ENCODE data around the gene ACBD6. TPM values are rescaled to one million over a fixed set of nuclear protein-coding genes. Genes with fewer than 3 reads are reported as not detected.

Gene ACBD6
- total and polyA plus RNA-seq, 2 experiments from 2014 or later = 75.7 to 88.8 TPM

GRCh38 chr1:180533266-180533987 is 31.1 kb upstream of the ACBD6 start:
- H3K4me1 ChIP-seq (ENCODE audit: insufficient read depth) = 0 out of 2 replicates have a peak, but pooled peaks cover 5% of the 10 kb centered on the region
- no peaks in the 10 kb centered on the region for H3K9me3 Mint-ChIP-seq
- no peak overlapping the region for H3K27ac ChIP-seq (ENCODE audit: low read depth)
- no peaks in the 10 kb centered on the region for H3K27me3 ChIP-seq (ENCODE audit: insufficient read depth)
- H3K36me3 Mint-ChIP-seq (ENCODE audit: low read depth) = no peaks in the 10 kb centered on the region
- H3K4me3 ChIP-seq = no peak overlapping the region
- peaks cover 8% of the 10 kb centered on the region; the same call in 2 of the 3 replicates for H3K4me1 Mint-ChIP-seq
- no peak overlapping the region for H3K4me3 Mint-ChIP-seq
- no peak overlapping the region for H3K4me2 ChIP-seq
- H4K20me1 ChIP-seq (replicated peaks; ENCODE audit: insufficient read depth) = no peaks in the 10 kb centered on the region
- no peaks in the 10 kb centered on the region for H3K79me2 ChIP-seq (replicated peaks; ENCODE audit: insufficient read depth)
- peak; percentile 95 to 98 for TF ChIP-seq CTCF (conservative IDR thresholded peaks at IDR 0.05; ENCODE audit: low read depth in 2 of 2)
- TF ChIP-seq EZH2 (IDR thresholded peaks at IDR 0.05; ENCODE audit: low read depth, unreplicated experiment) = no peak
- no peak for TF ChIP-seq ZNF331 (CRISPR knock-in tag; IDR thresholded peaks at IDR 0.05; ENCODE audit: low read depth)
- TF ChIP-seq NANOG (IDR thresholded peaks at IDR 0.05; ENCODE audit: borderline replicate concordance) = no peak
- TF ChIP-seq ETS1 (IDR thresholded peaks at IDR 0.05) = no peak
- TF ChIP-seq ZNF462 (CRISPR knock-in tag; IDR thresholded peaks at IDR 0.05) = no peak
- H3K27ac Mint-ChIP-seq = no peak overlapping the region; the same call in 1 of the 2 replicates
- no peaks in the 10 kb centered on the region for H3F3A ChIP-seq (replicated peaks; ENCODE audit: low read depth)
- DNase-seq (ENCODE audit: low spot score) (peak; percentile 92), ATAC-seq (peak; percentile 90)
- no peaks in the 10 kb centered on the region for H3K9me2 ChIP-seq (ENCODE audit: insufficient read depth)
- H2AFZ ChIP-seq = peak overlapping the region; percentile 39
- H3K36me3 ChIP-seq (ENCODE audit: insufficient read depth) = no peaks in the 10 kb centered on the region
- peaks cover 3% of the 10 kb centered on the region for H3K27me3 Mint-ChIP-seq (ENCODE audit: insufficient read depth, low read depth, poor library complexity)
